GM10248 (cell line): ENCODE measurements around the gene CAMK2D.

Experiments
- CTCF ChIA-PET: fragments of 300-600 bp; sonication (Branson Sonifier 250); formaldehyde crosslinking; extraction: SDS; loops from one replicate; lab custom pipeline; 2021; ENCODE audit warnings: antibody characterized with exemption; lab: Yijun Ruan, JAX
- POLR2A ChIA-PET: fragments of 350-650 bp; sonication (Branson Sonifier 250); formaldehyde crosslinking; extraction: SDS; loops from one replicate; lab custom pipeline; 2020; ENCODE audit warnings: antibody characterized with exemption; lab: Yijun Ruan, JAX
- DNase-seq: peaks from one replicate; pipeline ENCODE4 v3.0.0; 2012; ENCODE audit errors: extremely low spot score
- CTCF ChIP-seq: IDR thresholded peaks from 2 replicates; pipeline ENCODE4 v1.5.1; 2012; ENCODE audit warnings: mild to moderate bottlenecking, low read depth; ENCODE audit errors: extremely low read depth, missing control alignments, control extremely low read depth

The CAMK2D gene

GRCh38 chr4:113433536-113434246, 327.8 kb downstream of the CAMK2D start:
- ChIA-PET CTCF (interaction anchor here (1.7 kb wide), 1 partner anchor 10 kb away, joined by 4 read pairs; no protein-coding TSS in a partner anchor), POLR2A (no interaction called here)
- DNase-seq, result no peak
- no peak for TF ChIP-seq CTCF

GRCh38 chr4:113433116-113433515, 328.4 kb downstream of the CAMK2D start:
- CTCF ChIA-PET, result interaction anchor here (1.7 kb wide), 1 partner anchor 11 kb away, joined by 4 read pairs; no protein-coding TSS in a partner anchor
- POLR2A ChIA-PET, result no interaction called here
- no peak for DNase-seq
- TF ChIP-seq CTCF, result no peak

GRCh38 chr4:113423631-113424030, 337.9 kb downstream of the CAMK2D start:
- POLR2A ChIA-PET, result no interaction called here
- DNase-seq, result no peak
- no peak for TF ChIP-seq CTCF
- CTCF ChIA-PET, result no interaction called here

GRCh38 chr4:113420938-113421337, 340.6 kb downstream of the CAMK2D start:
- TF ChIP-seq CTCF, result no peak
- ChIA-PET POLR2A (no interaction called here), CTCF (interaction anchor here (1.1 kb wide), 1 partner anchor 17 kb away, joined by 3 read pairs; no protein-coding TSS in a partner anchor)
- DNase-seq, result no peak

- ChIA-PET POLR2A (no interaction called here), CTCF (no interaction called here)
- TF ChIP-seq CTCF, result no peak
- DNase-seq, result no peak
Observed at GRCh38 chr4:113419631-113420030, 341.9 kb downstream of the CAMK2D start.

GRCh38 chr4:113411496-113411938, 350.0 kb downstream of the CAMK2D start:
- POLR2A ChIA-PET, result no interaction called here
- no peak for TF ChIP-seq CTCF
- DNase-seq, result no peak
- CTCF ChIA-PET, result no interaction called here
